Nephron (organoid): Measurements from ENCODE around the gene TENM4.
A peak's percentile ranks its signal among the peaks of the same experiment; 100 is the strongest.

Experiments used
- H3K27ac Mint-ChIP-seq, 3 experiments: 2 replicates each; pipeline ENCODE4 v1.8.0; 2020; ENCODE audit warnings: mixed read lengths in 3 of 3, mild to moderate bottlenecking in 2 of 3, moderate library complexity in 1 of 3
- H3K27me3 Mint-ChIP-seq: 2 replicates; pipeline ENCODE4 v1.8.0; 2021; ENCODE audit warnings: low read depth, mild to moderate bottlenecking, moderate library complexity, mixed read lengths
- H3K36me3 Mint-ChIP-seq: 2 replicates; pipeline ENCODE4 v1.8.0; 2020; ENCODE audit warnings: low read depth, mixed read lengths
- H3K4me1 Mint-ChIP-seq: 2 replicates; pipeline ENCODE4 v1.8.0; 2020; ENCODE audit warnings: mixed read lengths
- H3K4me3 Mint-ChIP-seq, 3 experiments: 2 replicates each; pipeline ENCODE4 v1.8.0; 2020; ENCODE audit warnings: mild to moderate bottlenecking in 3 of 3, mixed read lengths in 3 of 3, moderate library complexity in 2 of 3
- H3K9me3 Mint-ChIP-seq: 2 replicates; pipeline ENCODE4 v1.8.0; 2020; ENCODE audit warnings: mixed read lengths
- TF ChIP-seq, protein P1 (sequence below), 3 experiments: fragments of 200-600 bp; sonication (generic); IDR thresholded peaks; one replicate each; pipeline ENCODE4 v1.5.0; 2021; ENCODE audit warnings: antibody characterized with exemption in 3 of 3; ENCODE audit not compliant: unreplicated experiment in 3 of 3

The TENM4 gene

DNA sequence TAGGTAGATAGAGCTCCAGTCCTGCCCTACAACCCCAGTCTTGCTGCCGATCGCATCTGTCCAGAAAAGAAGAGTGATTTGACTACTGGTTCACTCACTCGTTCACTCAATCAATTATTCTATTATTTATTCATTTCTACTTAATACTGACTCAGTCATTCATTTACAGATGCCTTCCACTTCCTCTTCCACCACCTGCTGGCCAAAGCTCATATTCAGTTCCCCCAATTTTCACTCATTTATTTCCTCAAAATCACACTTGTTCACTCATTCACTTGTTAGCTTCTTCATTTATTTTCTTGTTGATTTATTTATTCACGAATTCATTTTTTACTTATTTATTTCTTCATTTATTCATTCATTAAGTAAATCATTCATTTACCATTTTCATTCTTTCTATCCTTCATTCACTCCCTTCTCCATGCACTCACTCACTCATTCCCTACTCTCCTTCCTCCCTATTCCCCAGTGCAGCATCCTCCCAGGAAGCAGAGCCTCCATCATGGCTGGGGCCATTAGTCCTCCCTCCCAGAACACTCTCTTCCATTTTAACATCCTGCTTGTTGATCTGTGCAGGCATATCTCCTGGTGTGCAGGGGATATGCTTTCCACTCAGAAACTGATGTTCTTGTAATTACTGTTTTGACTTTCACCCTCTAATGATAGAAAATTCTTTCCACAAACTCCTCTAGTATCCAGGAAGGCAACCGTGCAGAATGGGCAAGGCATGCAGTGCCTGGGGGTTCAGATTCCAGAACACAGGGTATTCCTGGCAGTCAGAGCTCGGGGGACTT lies 281.0 kb downstream of the TENM4 start:
- Mint-ChIP-seq H3K4me3 (no peak overlapping the region), H3K27me3 (no peaks in the 10 kb centered on the region), H3K9me3 (no peaks in the 10 kb centered on the region), H3K36me3 (no peaks in the 10 kb centered on the region), H3K4me1 (peaks cover 16% of the 10 kb centered on the region), H3K27ac (no peak overlapping the region)
- TF ChIP-seq, protein P1, sequence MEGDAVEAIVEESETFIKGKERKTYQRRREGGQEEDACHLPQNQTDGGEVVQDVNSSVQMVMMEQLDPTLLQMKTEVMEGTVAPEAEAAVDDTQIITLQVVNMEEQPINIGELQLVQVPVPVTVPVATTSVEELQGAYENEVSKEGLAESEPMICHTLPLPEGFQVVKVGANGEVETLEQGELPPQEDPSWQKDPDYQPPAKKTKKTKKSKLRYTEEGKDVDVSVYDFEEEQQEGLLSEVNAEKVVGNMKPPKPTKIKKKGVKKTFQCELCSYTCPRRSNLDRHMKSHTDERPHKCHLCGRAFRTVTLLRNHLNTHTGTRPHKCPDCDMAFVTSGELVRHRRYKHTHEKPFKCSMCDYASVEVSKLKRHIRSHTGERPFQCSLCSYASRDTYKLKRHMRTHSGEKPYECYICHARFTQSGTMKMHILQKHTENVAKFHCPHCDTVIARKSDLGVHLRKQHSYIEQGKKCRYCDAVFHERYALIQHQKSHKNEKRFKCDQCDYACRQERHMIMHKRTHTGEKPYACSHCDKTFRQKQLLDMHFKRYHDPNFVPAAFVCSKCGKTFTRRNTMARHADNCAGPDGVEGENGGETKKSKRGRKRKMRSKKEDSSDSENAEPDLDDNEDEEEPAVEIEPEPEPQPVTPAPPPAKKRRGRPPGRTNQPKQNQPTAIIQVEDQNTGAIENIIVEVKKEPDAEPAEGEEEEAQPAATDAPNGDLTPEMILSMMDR (IDR thresholded peaks at IDR 0.05; ENCODE audit: unreplicated experiment in 3 of 3) = peak; percentile 29 to 46 (median 39)

DNA sequence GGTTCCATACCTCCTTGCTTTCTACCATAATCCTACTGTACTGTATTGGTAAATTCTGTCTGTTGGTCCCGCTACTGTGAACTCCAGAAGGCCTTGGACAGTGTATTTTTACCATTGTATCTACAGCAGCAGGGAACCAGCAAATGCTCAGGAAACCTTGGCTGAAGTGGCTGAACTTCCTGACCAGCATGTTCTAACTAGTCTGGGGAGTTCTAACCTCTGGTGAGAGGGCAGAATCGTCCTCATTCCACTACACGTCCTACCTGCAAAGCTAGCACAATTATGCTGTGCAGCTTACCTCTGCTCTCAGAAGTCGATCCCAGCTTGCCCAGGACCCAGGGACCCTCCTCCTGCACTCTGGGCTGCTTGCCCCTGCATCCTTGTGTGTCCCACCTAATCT lies 283.1 kb downstream of the TENM4 start:
- Mint-ChIP-seq H3K27ac (no peak overlapping the region), H3K9me3 (no peaks in the 10 kb centered on the region)

DNA sequence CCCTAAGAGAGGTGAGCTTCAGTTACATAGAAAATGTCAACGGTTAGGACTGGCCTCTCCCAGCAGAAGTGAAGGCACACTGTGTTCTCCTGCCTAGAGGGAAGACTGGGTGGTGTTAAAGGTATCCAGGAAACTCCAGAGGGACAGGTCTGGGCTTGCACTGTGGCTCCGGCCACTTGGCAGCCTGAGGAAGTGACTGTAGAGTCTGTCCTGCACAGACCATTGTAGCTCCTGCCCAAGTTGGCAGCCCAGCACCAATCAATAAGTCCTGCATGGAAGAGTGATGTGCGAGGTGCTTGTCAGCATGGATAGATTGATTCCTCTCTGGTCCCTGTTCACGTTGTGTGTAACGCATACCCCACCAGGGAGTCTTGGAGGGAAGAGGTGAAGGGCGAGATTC lies 284.8 kb downstream of the TENM4 start:
- no peak overlapping the region for H3K27ac Mint-ChIP-seq
- H3K9me3 Mint-ChIP-seq = no peaks in the 10 kb centered on the region
- peaks cover 18% of the 10 kb centered on the region for H3K4me1 Mint-ChIP-seq
- TF ChIP-seq, protein P1 (IDR thresholded peaks at IDR 0.05; ENCODE audit: unreplicated experiment in 3 of 3) = no peak
- H3K4me3 Mint-ChIP-seq = no peak overlapping the region
- no peaks in the 10 kb centered on the region for H3K27me3 Mint-ChIP-seq
- H3K36me3 Mint-ChIP-seq = peaks cover 5% of the 10 kb centered on the region

More for the DNA sequence above, 283.1 kb downstream of the TENM4 start:
- H3K4me1 Mint-ChIP-seq = peaks cover 20% of the 10 kb centered on the region
- TF ChIP-seq, protein P1 (IDR thresholded peaks at IDR 0.05; ENCODE audit: unreplicated experiment in 3 of 3) = no peak
- no peaks in the 10 kb centered on the region for H3K27me3 Mint-ChIP-seq
- H3K4me3 Mint-ChIP-seq = no peak overlapping the region
- peaks cover 5% of the 10 kb centered on the region for H3K36me3 Mint-ChIP-seq

DNA sequence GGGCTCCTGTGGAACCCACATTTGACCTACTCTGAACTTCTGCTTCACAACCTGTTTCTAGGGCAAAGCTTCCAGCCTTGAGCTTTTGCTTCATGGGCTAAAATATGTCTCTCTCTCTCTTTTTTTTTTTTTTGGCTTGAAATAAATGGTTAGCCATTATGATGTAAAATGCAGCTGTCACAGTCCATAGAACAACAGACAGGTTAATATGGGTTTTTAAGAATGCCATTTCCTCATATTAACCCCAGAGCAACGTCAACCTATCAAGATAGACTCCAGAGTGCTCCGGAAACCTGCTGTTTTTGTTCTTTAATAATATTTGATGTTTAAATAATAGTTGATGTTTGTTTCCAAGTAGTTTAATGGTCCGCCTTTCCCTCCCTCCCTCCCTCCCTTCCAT lies 285.6 kb downstream of the TENM4 start:
- TF ChIP-seq, protein P1 (IDR thresholded peaks at IDR 0.05; ENCODE audit: unreplicated experiment in 3 of 3) = no peak
- Mint-ChIP-seq H3K9me3 (no peaks in the 10 kb centered on the region), H3K27ac (no peak overlapping the region), H3K4me3 (no peak overlapping the region), H3K27me3 (no peaks in the 10 kb centered on the region), H3K4me1 (peaks cover 11% of the 10 kb centered on the region), H3K36me3 (peaks cover 5% of the 10 kb centered on the region)

DNA sequence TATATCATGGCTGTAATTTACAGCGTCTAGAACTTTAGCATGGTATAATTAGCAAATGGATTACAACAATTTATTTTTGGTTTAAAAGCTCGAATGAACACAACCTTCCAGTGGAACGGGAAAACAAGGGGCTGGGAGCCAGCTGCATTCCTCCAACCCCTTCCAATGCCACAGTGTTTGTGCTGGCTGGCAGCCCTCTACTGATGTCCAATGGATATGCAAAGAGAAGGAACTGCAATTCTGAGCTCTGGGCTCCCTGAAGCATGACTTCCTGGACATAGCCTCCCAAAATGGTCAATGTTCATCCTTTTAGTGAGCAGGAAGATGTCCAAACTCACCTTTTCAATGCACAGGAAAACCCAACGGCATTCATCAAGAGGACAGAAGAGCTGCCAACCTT lies 288.3 kb downstream of the TENM4 start:
- TF ChIP-seq, protein P1 (IDR thresholded peaks at IDR 0.05; ENCODE audit: unreplicated experiment in 3 of 3) = no peak
- H3K27me3 Mint-ChIP-seq = no peaks in the 10 kb centered on the region
- H3K36me3 Mint-ChIP-seq = peaks cover 5% of the 10 kb centered on the region
- no peaks in the 10 kb centered on the region for H3K9me3 Mint-ChIP-seq
- no peak overlapping the region for H3K27ac Mint-ChIP-seq
- H3K4me1 Mint-ChIP-seq = peaks cover 7% of the 10 kb centered on the region
- H3K4me3 Mint-ChIP-seq = no peak overlapping the region

DNA sequence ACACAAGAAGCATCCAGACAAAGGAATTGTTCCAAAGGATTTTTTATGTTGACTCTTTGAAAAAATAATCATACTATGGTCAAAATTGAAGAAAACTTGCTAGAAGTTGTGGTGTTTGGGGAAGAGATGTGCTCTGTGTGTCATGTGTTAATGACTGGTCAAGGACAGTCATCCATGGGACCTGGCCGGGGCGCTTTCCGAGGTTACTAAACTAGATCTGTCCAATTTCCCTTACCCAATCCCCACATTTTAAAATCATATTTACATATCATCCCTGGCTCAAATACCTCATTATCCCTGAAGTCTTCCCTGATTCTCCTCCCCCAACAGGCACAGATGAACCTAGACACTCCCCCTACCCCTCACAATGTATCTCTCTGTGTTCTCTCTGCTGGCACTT lies 289.4 kb downstream of the TENM4 start:
- no peak overlapping the region for H3K27ac Mint-ChIP-seq
- TF ChIP-seq, protein P1 (IDR thresholded peaks at IDR 0.05; ENCODE audit: unreplicated experiment in 3 of 3) = no peak
- peaks cover 7% of the 10 kb centered on the region for H3K4me1 Mint-ChIP-seq
- H3K4me3 Mint-ChIP-seq = no peak overlapping the region
- H3K9me3 Mint-ChIP-seq = no peaks in the 10 kb centered on the region
- no peaks in the 10 kb centered on the region for H3K27me3 Mint-ChIP-seq
- H3K36me3 Mint-ChIP-seq = peaks cover 5% of the 10 kb centered on the region
